NCI-H748 treated with DMSO at 0.1 percent for 48 hours (cell line): ENCODE results near the gene IKZF3.
"Not testable (repeated sequence)": the region's sequence is repeated elsewhere in the genome, so short reads cannot be mapped to it uniquely, and the experiment has no call there.

Experiments
- DNase-seq: peaks from one replicate; lab custom pipeline; 2025; lab: John Stamatoyannopoulos, UW

The IKZF3 gene

GRCh38 chr17:39781031-39781860, 82.9 kb downstream of the IKZF3 start:
- DNase-seq: no peak

DNA sequence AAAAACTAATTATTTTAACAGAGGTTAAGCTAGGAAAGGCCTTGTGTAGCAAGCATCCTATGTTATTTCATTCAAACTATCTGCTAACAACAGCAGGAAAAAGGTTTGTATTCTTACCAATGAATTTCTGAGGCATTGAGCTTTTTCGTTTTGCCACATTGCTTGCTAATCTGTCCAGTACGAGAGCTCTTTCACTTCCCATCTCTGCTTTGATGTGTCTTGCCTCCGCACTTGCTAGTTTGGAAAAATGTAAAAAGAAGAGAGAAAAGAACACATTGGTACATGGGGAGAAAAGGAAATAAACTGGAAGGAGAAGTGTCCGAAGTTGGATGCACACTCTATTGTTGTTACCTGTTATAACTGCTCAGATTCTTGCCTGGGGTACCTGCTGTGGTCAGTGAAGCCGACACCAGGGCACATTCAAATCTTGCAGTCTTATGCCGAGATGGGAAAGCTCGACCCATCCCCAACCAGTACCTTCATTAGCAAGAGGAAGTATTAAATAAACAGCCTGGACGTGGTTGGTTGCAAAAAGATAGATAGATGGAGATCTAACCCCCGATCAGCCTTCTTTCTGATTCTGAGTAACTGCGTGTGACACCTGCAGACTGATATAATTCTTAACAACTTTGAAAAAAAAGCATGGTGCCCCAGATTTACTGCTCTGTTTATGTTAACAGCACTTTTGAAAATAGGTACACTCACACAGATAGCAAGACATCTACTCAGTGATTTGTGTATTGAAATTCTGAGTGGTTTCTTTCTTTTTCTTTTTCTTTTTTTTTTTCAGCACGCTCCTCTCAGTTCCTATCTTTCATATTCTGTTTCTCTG, 86.4 kb downstream of the IKZF3 start:
- no peak for DNase-seq

DNA sequence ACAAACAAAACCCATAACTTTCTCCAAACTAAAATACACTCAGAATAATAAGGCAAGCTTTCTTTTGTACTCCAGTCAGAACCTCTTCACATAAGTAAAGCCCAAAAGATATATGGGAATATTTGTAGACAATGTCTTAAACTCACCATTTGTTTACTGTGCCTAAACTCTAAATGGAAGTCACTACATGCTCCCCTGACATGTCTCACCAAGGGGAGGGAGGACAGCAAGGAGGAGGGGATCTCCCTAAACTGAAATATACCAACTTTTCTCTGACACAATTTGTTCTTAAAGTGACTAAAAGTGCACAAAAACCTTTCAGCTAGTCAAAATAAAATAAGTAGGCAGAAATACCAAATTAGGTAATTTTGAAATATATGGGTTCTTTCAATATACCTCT, 87.9 kb downstream of the IKZF3 start:
- no peak for DNase-seq

- DNase-seq: no peak
Observed at GRCh38 chr17:39775031-39775430, 89.1 kb downstream of the IKZF3 start.

DNA sequence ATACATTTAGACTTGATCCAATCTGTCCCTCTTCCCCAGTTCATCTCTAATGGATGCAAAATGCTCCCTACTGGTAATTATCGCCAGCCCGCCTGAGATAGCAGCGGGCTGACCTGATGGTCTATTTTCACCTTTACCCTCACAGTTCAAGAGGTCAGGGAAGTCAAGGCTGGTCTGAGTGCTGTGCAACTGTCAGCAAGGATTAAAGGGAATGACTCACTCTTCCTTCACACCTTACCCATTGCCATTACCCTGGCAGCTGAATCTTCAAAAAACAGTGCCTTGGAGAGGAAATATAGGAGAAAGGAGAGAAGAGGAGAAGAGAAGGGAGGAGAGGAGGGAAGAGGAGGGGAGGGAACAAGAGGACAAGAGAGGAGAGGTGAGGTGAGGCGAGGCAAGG, 90.1 kb downstream of the IKZF3 start:
- no peak for DNase-seq

GRCh38 chr17:39772987-39773934, 90.9 kb downstream of the IKZF3 start:
- no peak for DNase-seq

GRCh38 chr17:39772415-39772814, 91.7 kb downstream of the IKZF3 start:
- no peak for DNase-seq

DNA sequence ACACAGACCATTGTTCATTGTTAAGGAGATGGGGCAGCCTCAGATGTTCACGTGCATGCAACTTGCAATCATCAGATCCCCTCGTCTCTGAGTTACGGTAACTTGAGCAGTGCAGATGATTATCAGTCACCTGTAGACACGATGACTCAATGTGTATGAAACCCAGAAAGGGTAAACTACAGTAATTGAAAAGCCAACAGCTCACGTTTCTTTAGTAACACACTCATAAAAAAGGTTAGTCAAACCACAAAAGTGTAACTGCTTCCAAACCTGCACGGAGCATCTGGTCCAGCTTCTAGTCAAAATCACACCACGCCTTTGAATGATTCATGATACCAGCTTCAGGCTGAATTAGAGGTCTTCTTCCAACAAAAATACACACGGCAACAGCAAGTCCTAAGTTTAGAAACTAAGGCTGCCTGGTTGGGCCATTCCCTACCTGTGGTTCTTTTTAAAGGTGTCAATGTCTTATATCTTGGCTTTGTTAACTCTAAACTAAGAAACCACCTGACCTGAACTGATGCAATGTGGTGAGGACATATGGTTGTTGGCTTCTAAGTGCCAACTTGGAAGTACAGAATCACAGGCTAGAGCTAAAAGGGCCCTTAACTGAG, 94.0 kb downstream of the IKZF3 start:
- peak; percentile 45 for DNase-seq

GRCh38 chr17:39767147-39767546, 97.0 kb downstream of the IKZF3 start:
- DNase-seq: no peak

- no peak for DNase-seq
Observed at GRCh38 chr17:39765766-39766165, 98.3 kb downstream of the IKZF3 start.

GRCh38 chr17:39765175-39765574, 98.9 kb downstream of the IKZF3 start:
- DNase-seq: no peak

- not testable (repeated sequence) for DNase-seq
Observed at GRCh38 chr17:39764171-39764570, 99.9 kb downstream of the IKZF3 start.

GRCh38 chr17:39763051-39763820, 100.9 kb downstream of the IKZF3 start:
- no peak for DNase-seq

DNA sequence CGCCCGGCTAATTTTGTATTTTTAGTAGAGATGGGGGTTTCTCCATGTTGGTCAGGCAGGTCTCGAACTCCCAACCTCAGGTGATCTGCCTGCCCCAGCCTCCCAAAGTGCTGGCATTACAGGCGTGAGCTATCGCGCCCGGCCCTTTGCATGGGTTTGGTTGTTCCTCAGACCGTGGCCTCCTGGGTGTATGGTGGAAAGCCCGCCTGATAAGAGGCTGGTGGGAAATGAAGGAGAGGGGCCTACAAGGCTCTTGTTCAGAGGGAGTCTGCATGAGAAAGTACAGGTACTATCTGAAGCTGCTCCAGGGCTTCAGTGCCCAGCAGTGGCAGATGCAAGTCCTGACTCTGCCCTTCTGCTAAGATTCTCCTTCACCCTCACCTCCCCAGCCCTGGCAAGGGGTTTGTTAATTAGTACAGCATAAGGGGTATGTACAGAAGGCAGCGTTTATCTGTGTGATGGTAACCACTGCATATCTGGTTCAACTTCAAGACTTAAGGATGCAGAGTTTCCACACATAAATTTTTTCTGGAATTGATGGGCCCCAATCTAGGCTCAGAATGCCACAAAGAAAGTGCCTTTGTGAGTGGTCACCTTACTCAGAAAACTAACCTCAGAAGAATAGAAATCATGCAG, 102.1 kb downstream of the IKZF3 start:
- no peak for DNase-seq

DNA sequence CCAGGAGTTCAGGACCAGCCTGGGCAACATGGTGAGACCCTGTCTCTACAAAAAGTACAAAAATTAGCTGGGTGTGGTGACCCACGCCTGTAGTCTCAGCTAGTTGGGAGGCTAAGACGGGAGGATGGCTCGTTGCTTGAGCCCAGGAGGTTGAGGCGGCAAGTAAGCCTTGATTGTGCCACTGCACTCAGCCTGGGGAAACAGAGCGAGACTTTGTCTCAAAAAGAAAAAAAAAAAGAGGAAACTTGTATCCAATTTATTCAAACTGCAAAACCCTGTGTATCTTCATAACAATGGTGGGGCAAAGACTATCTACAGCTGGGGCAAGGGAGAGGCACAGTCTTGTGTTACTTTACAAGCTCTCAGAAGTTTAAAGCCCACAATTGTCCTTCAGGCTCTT, 104.9 kb downstream of the IKZF3 start:
- no peak for DNase-seq

DNA sequence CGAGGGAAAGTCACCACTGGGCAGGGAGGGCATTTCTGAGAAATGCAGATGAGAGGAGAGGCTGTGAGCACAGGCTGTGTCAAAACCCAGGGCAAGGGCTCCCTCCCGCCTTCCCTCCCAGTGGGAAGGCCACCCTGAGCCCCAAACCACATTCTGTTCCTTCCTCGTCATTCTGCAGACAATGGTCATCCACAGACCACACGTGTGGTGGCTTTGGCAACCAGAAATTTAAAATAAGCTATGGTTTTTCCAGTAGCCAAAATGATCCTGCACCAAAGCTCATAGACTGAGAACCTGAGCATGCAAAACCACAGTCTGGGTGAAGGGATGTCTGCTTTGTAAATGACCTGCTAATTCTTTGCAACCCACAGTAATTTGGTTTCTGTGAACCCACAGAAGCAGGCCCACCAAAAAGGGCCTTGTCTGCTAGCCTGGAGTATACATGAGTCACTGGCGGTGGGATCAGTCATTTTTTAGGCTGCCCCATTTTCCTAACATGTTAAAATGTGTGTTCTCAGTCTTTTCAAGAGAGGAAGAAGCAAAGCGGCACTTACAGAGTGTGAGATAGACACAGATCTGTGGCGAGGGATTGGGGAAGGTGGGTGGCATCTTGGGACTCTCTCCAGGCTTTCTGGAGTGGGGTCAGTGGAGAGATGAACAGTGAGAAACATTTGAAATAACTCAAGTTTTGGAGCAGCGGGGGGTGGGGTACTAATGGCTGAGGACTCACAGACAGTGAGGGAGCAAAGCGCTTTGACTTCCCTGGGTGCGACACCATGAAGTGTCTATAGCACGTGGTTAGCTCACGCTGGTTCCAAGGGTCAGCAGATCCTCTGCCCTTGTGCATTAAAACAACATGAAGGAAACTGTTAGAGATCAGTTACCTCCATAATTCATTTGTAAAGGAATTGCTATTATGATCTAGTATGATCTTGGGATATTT, 105.9 kb downstream of the IKZF3 start:
- DNase-seq: no peak

- no peak for DNase-seq
Observed at GRCh38 chr17:39757176-39757662, 106.9 kb downstream of the IKZF3 start.

DNA sequence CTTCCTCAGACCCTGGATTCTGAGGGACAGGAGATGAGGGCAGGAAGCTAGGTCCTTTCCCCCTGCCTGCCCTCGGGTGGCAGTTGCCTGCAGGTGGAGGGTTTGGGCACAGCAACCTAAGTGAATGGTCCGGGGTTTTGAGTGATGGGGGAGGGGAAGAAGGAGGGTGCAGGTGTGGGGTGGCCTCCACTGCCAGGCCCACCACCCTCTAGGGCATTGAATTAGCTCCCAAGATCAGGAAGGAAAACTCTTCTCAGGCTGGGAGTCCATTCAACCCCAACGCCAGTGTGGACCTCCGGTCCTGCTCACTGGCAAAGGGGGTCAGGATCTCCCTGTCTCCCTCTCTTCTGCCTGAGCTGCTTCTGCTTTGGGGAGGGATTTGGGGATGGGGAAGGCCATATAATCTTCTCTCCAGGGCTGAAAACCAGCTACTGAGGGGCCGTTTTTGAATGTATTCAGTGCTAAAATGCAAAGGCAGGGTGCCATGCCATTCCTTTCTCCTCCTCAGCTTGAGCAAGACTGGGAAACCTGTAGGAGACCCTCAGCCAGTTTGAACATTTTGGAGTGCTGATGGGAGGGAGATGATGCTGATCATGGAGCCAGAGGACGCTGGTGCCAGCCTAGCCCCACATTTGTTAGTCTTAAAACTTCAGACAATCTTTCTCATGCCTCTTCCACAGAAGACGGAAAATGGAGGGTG, 107.6 kb downstream of the IKZF3 start:
- no peak for DNase-seq
